Mesenchymal stem cell (in vitro differentiated cells and primary cell): ENCODE results near the gene SOX6.

ENCODE experiments used
- DNase-seq: peaks from one replicate; pipeline ENCODE4 v3.0.0-alpha.2; 2013
- H2AFZ ChIP-seq: one replicate; pipeline ENCODE4 v1.6.1; 2013; ENCODE audit warnings: low read depth, mild to moderate bottlenecking, control low read depth, inconsistent platforms, low read length, moderate library complexity
- H2AK5ac ChIP-seq: 2 replicates; pipeline ENCODE4 v1.6.1; 2013; ENCODE audit warnings: low read length, moderate library complexity, mild to moderate bottlenecking, inconsistent platforms; ENCODE audit not compliant: severe bottlenecking
- H2BK120ac ChIP-seq: one replicate; pipeline ENCODE4 v1.6.1; 2013; ENCODE audit warnings: low read depth, mild to moderate bottlenecking, inconsistent platforms, low read length, moderate library complexity
- H2BK12ac ChIP-seq, 2 experiments: one replicate each; pipeline ENCODE4 v1.6.1; 2013; ENCODE audit warnings: inconsistent platforms in 2 of 2, low read length in 2 of 2, mild to moderate bottlenecking in 2 of 2, moderate library complexity in 2 of 2, control low read depth in 1 of 2
- H2BK15ac ChIP-seq: one replicate; pipeline ENCODE4 v1.6.1; 2013; ENCODE audit warnings: mild to moderate bottlenecking, low read depth, inconsistent platforms; ENCODE audit not compliant: poor library complexity, severe bottlenecking
- H2BK5ac ChIP-seq: 2 replicates; pipeline ENCODE4 v1.6.1; 2013; ENCODE audit warnings: low read depth, mild to moderate bottlenecking, low read length, control low read depth, inconsistent platforms; ENCODE audit not compliant: poor library complexity, severe bottlenecking
- H3K14ac ChIP-seq, 2 experiments: one replicate each; pipeline ENCODE4 v1.6.1; 2013; ENCODE audit warnings: inconsistent platforms in 2 of 2, low read length in 2 of 2, control low read depth in 1 of 2, mild to moderate bottlenecking in 1 of 2, moderate library complexity in 1 of 2
- H3K18ac ChIP-seq, 2 experiments: one replicate each; pipeline ENCODE4 v1.6.1; 2013; ENCODE audit warnings: inconsistent platforms in 2 of 2, low read length in 2 of 2, control low read depth in 1 of 2, low read depth in 1 of 2, mild to moderate bottlenecking in 1 of 2
- H3K23ac ChIP-seq, 2 experiments: one replicate each; pipeline ENCODE4 v1.6.1; 2013; ENCODE audit warnings: inconsistent platforms in 2 of 2, low read length in 2 of 2, mild to moderate bottlenecking in 2 of 2, moderate library complexity in 2 of 2, control low read depth in 1 of 2
- H3K27ac ChIP-seq: 2 replicates; pipeline ENCODE4 v1.5.1; 2013; ENCODE audit warnings: mild to moderate bottlenecking, moderate library complexity, low read length, control low read depth, inconsistent platforms; ENCODE audit not compliant: poor library complexity, severe bottlenecking
- H3K27me3 ChIP-seq, 2 experiments: 2 replicates each; pipeline versions ENCODE4 v1.6.1 to v1.7.0; 2013; ENCODE audit warnings: low read length in 2 of 2, mild to moderate bottlenecking in 2 of 2, moderate library complexity in 2 of 2, control low read depth in 1 of 2, inconsistent platforms in 1 of 2; ENCODE audit not compliant: control insufficient read depth in 1 of 2, insufficient read depth in 1 of 2
- H3K36me3 ChIP-seq, 2 experiments: 2 replicates each; pipeline versions ENCODE4 v1.6.1 to v1.7.0; 2013; ENCODE audit warnings: low read length in 2 of 2, control low read depth in 1 of 2, inconsistent platforms in 1 of 2, low read depth in 1 of 2, mild to moderate bottlenecking in 1 of 2; ENCODE audit not compliant: insufficient read depth in 2 of 2, control insufficient read depth in 1 of 2
- H3K4ac ChIP-seq, 2 experiments: one replicate each; pipeline ENCODE4 v1.6.1; 2013; ENCODE audit warnings: inconsistent platforms in 2 of 2, low read length in 2 of 2, mild to moderate bottlenecking in 2 of 2, moderate library complexity in 2 of 2, control low read depth in 1 of 2, low read depth in 1 of 2
- H3K4me1 ChIP-seq: 2 replicates; pipeline ENCODE4 v1.6.1; 2013; ENCODE audit warnings: low read depth, low read length, control low read depth; ENCODE audit not compliant: control insufficient read depth, insufficient read depth
- H3K4me2 ChIP-seq: 2 replicates; pipeline ENCODE4 v1.6.1; 2013; ENCODE audit warnings: low read length, mild to moderate bottlenecking, inconsistent platforms; ENCODE audit not compliant: poor library complexity, severe bottlenecking
- H3K4me3 ChIP-seq, 2 experiments: 2 replicates each; pipeline versions ENCODE4 v1.5.1 to v1.7.0; 2013; ENCODE audit warnings: low read length in 2 of 2, mild to moderate bottlenecking in 2 of 2, control low read depth in 1 of 2, low read depth in 1 of 2; ENCODE audit not compliant: insufficient read depth in 1 of 2
- H3K79me1 ChIP-seq: replicated peaks from 2 replicates; pipeline ENCODE4 v1.6.1; 2013; ENCODE audit warnings: mild to moderate bottlenecking, control low read depth, low read length, inconsistent platforms; ENCODE audit not compliant: poor library complexity, severe bottlenecking
- H3K9ac ChIP-seq: 2 replicates; pipeline ENCODE4 v1.7.0; 2013; ENCODE audit warnings: mild to moderate bottlenecking, low read length, moderate library complexity
- H3K9me3 ChIP-seq: 2 replicates; pipeline ENCODE4 v1.7.0; 2013; ENCODE audit warnings: mild to moderate bottlenecking, low read length; ENCODE audit not compliant: control insufficient read depth
- H4K8ac ChIP-seq: one replicate; pipeline ENCODE4 v1.6.1; 2013; ENCODE audit warnings: inconsistent platforms, mild to moderate bottlenecking, low read length, moderate library complexity
- H4K91ac ChIP-seq: one replicate; pipeline ENCODE4 v1.6.1; 2013; ENCODE audit warnings: mild to moderate bottlenecking, low read length, inconsistent platforms
- WGBS: methylation state at CpG from one replicate; pipeline ENCODE4 v1.1.7; 2013; ENCODE audit warnings: mixed read lengths; 5-methylcytosine and 5-hydroxymethylcytosine counted together

Gene SOX6

GRCh38 chr11:16012125-16012751 lies 344.1 kb downstream of the SOX6 start:
- Histone ChIP-seq H4K91ac (no peak overlapping the region), H3K14ac (no peak overlapping the region), H3K4ac (no peak overlapping the region), H3K9me3 (no peaks in the 10 kb centered on the region), H3K4me3 (no peak overlapping the region), H3K79me1 (no peaks in the 10 kb centered on the region), H3K18ac (peak overlapping the region in 1 of 2 experiments; percentile 37), H3K23ac (no peak overlapping the region), H2BK12ac (peak overlapping the region in 1 of 2 experiments; percentile 34), H4K8ac (no peak overlapping the region), H3K36me3 (no peaks in the 10 kb centered on the region), H2AK5ac (no peak overlapping the region), H3K4me2 (no peak overlapping the region), H3K27ac (no peak overlapping the region), H2BK5ac (no peak overlapping the region), H2AFZ (no peak overlapping the region), H3K27me3 (no peaks in the 10 kb centered on the region), H2BK120ac (no peak overlapping the region), H3K9ac (no peak overlapping the region), H3K4me1 (no peaks in the 10 kb centered on the region), H2BK15ac (no peak overlapping the region)
- peak; percentile 40 for DNase-seq
- WGBS, result 77% methylated on average over 5 of the region's 6 CpGs

- no peak for DNase-seq
- no peak overlapping the region for H2BK5ac ChIP-seq
- H3K4me2 ChIP-seq, result peak overlapping the region; percentile 14
These were observed 344.9 kb downstream of the SOX6 start for GRCh38 chr11:16011396-16011795.

GRCh38 chr11:16009021-16009420 lies 347.3 kb downstream of the SOX6 start:
- WGBS, result no CpG with 5 or more reads among the region's 1 CpG
- Histone ChIP-seq H3K4ac (no peak overlapping the region), H3K27me3 (no peaks in the 10 kb centered on the region), H4K8ac (no peak overlapping the region), H3K4me1 (no peaks in the 10 kb centered on the region), H3K18ac (no peak overlapping the region), H3K4me3 (no peak overlapping the region), H3K27ac (no peak overlapping the region), H3K9me3 (no peaks in the 10 kb centered on the region), H3K36me3 (no peaks in the 10 kb centered on the region), H2BK15ac (no peak overlapping the region), H4K91ac (no peak overlapping the region), H3K14ac (no peak overlapping the region), H2BK5ac (no peak overlapping the region), H2AK5ac (no peak overlapping the region), H3K23ac (no peak overlapping the region), H2AFZ (no peak overlapping the region), H2BK12ac (peak overlapping the region in 1 of 2 experiments; percentile 83), H3K79me1 (no peaks in the 10 kb centered on the region), H2BK120ac (no peak overlapping the region), H3K4me2 (no peak overlapping the region), H3K9ac (no peak overlapping the region)
- no peak for DNase-seq

More at GRCh38 chr11:16011396-16011795, 344.9 kb downstream of the SOX6 start:
- Histone ChIP-seq H2AK5ac (no peak overlapping the region), H2BK120ac (no peak overlapping the region), H3K18ac (no peak overlapping the region), H3K36me3 (no peaks in the 10 kb centered on the region), H2BK12ac (no peak overlapping the region), H3K79me1 (no peaks in the 10 kb centered on the region), H3K14ac (no peak overlapping the region), H2AFZ (no peak overlapping the region), H3K27ac (no peak overlapping the region), H3K9ac (no peak overlapping the region), H3K4ac (no peak overlapping the region), H3K27me3 (no peaks in the 10 kb centered on the region), H4K91ac (no peak overlapping the region), H2BK15ac (no peak overlapping the region), H3K4me3 (no peak overlapping the region), H3K4me1 (no peaks in the 10 kb centered on the region), H3K23ac (no peak overlapping the region), H3K9me3 (no peaks in the 10 kb centered on the region), H4K8ac (peak overlapping the region; percentile 28)

GRCh38 chr11:16007514-16007913 lies 348.8 kb downstream of the SOX6 start:
- Histone ChIP-seq H3K27me3 (no peaks in the 10 kb centered on the region), H4K8ac (no peak overlapping the region), H3K4ac (no peak overlapping the region), H2AK5ac (no peak overlapping the region), H3K4me2 (no peak overlapping the region), H2BK120ac (no peak overlapping the region), H4K91ac (no peak overlapping the region), H3K9ac (no peak overlapping the region), H2BK15ac (no peak overlapping the region), H3K14ac (no peak overlapping the region), H3K18ac (no peak overlapping the region), H2AFZ (no peak overlapping the region), H2BK12ac (no peak overlapping the region), H3K23ac (no peak overlapping the region), H3K27ac (no peak overlapping the region), H2BK5ac (no peak overlapping the region), H3K4me3 (no peak overlapping the region), H3K9me3 (no peaks in the 10 kb centered on the region), H3K4me1 (no peaks in the 10 kb centered on the region), H3K79me1 (no peaks in the 10 kb centered on the region), H3K36me3 (no peaks in the 10 kb centered on the region)
- WGBS, result 95% methylated on average over 3 of the region's 3 CpGs
- no peak for DNase-seq
